ENCODE results near the gene AGPS. TPM values are rescaled to one million over a fixed set of nuclear protein-coding genes. Genes with fewer than 3 reads are reported as not detected.
A peak's percentile ranks its signal among the peaks of the same experiment; 100 is the strongest.

Gene AGPS
- total RNA-seq (2014; rRNA removed; shearing (Covaris generic)) (32.6 and 36.7 TPM in 2 replicates), polyA plus RNA-seq (2016; fragmentation: Nextera tagmentation; extraction: Ambion mirVana) (20.9 and 22.9 TPM in 2 replicates)

DNA sequence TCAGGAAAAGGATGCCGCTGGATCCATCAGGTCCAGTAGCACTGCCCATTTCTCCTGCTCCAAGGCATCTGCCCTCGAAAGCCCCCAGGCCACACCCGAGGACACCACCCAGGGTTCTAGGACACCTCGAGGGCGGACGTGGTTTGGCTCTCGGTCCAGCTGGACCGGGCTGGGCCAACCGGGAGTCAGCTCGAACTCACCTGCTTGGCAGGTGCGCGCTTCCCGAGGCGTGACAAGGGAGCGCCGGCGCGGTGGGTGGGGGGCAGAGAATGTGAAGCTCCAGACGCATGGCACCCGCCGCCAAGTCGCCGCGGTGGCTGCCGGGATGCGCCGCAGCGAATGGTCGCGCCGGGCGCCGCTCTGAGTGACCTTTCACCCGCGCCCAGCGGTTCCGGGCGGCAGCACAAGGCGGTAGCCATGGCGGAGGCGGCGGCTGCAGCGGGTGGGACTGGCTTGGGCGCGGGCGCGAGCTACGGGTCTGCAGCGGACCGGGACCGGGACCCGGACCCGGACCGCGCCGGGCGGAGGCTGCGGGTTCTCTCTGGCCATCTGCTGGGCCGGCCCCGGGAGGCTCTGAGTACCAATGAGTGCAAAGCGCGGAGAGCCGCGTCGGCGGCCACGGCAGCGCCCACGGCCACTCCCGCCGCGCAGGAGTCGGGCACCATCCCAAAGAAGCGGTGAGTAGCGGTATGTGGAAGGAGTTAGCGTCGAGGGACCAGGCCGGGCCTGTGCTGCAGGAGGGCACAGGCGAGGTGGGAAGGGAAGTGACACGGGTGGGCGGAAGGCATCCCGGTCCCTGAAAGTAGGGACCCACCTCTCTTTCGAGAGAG, at the start of gene AGPS:
Gene AGPS, plus strand, starts transcription at position 401 of the 830 bp plus-strand sequence. Its CDS starts 17 bp downstream, at position 418.
- H3K4me1 ChIP-seq (ENCODE audit: insufficient read depth): peaks cover 29% of the 10 kb centered on the region
- H3K9ac ChIP-seq: peak within 1 kb of the TSS; percentile 86
- WGBS, 2 experiments (ENCODE audit: low coverage in 1 of 2, low lambda C conversion rate in 2 of 2, missing lambda C conversion rate in 2 of 2): 2% methylated on average over 37 to 81 of the region's 83 CpGs
- peak within 1 kb of the TSS; percentile 91 for H3K4me2 ChIP-seq (ENCODE audit: unreplicated experiment)
- peak within 1 kb of the TSS; percentile 91 for H3K4me3 ChIP-seq
- H3K79me2 ChIP-seq (ENCODE audit: insufficient read depth): peaks cover 38% of the 10 kb centered on the region
- H4K20me1 ChIP-seq (ENCODE audit: insufficient read depth): no peaks in the 10 kb centered on the region
- DNase-seq: peak; percentile 87
- H3K27ac ChIP-seq: peak within 1 kb of the TSS; percentile 54
- peak within 1 kb of the TSS; percentile 96 for H2AFZ ChIP-seq
- in situ Hi-C loops (cut with MboI): no loop called here
- TF ChIP-seq EZH2phosphoT487 (IDR thresholded peaks at IDR 0.05; ENCODE audit: insufficient read depth, low read depth) (no peak), EZH2 (IDR thresholded peaks at IDR 0.05; ENCODE audit: insufficient read depth, poor library complexity, severe bottlenecking) (no peak)
- H3K9me2 ChIP-seq (ENCODE audit: insufficient read depth): no peaks in the 10 kb centered on the region
- H3K9me3 ChIP-seq (ENCODE audit: low read depth): no peaks in the 10 kb centered on the region
- no peaks in the 10 kb centered on the region for H3K27me3 ChIP-seq (replicated peaks; ENCODE audit: insufficient read depth)
- H3F3A ChIP-seq (ENCODE audit: insufficient read depth): peaks cover 23% of the 10 kb centered on the region
- H3K36me3 ChIP-seq (ENCODE audit: low read depth): no peaks in the 10 kb centered on the region

DNA sequence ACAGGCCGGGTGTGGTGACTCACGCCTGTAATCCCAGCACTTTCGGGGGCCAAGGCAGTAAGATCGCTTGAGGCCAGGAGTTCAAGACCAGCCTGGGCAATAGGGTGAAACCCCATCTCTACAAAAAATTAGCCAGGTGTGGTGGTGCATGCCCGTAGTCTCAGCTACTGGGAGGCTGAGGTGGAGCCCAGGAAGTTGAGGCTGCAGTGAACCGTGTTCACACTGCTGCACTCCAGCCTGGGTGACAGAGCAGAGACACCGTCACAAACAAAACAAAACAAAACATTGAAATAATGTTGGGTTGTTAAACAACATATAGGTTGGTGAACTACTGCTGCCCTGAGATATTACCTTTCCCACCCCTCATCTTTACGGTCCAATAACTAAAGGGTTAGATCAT, 48.8 kb upstream of the AGPS start:
- in situ Hi-C loops (cut with MboI): loop anchor here (10.0 kb wide), 1 partner anchor 381 kb away; no protein-coding TSS in a partner anchor

DNA sequence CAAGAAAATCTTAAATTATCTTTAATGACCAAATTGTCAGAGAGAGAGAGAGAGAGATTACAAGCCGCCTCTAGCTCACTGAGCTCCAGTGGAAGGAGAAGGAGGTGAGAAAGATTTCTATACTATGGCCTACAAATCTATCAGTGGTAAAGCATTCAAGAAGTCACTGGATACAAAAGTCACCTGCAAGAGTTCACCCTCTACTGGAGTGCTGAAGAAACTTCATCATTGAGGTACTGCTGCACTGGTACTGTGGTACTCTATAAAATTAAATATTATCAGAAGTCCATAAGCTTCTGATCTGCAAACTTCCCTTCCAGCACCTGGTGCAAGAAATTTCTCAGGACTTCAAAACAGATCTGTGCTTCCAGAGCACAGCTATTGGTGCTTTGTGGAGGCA, 48.3 kb upstream of the AGPS start:
- no peaks in the 10 kb centered on the region for H3K27me3 ChIP-seq (replicated peaks; ENCODE audit: insufficient read depth)
- H3K4me3 ChIP-seq: no peak overlapping the region
- 0 out of 2 replicates have a peak, but pooled peaks cover 3% of the 10 kb centered on the region for H3K4me1 ChIP-seq (ENCODE audit: insufficient read depth)
- H2AFZ ChIP-seq: no peak overlapping the region
- no peaks in the 10 kb centered on the region for H4K20me1 ChIP-seq (ENCODE audit: insufficient read depth)
- in situ Hi-C loops (cut with MboI): loop anchor here (10.0 kb wide), 1 partner anchor 380 kb away; no protein-coding TSS in a partner anchor
- H3K9me2 ChIP-seq (ENCODE audit: insufficient read depth): no peaks in the 10 kb centered on the region
- no peak for TF ChIP-seq EZH2phosphoT487 (IDR thresholded peaks at IDR 0.05; ENCODE audit: insufficient read depth, low read depth)
- no peak for TF ChIP-seq EZH2 (IDR thresholded peaks at IDR 0.05; ENCODE audit: insufficient read depth, poor library complexity, severe bottlenecking)
- no peak for DNase-seq
- H3K36me3 ChIP-seq (ENCODE audit: low read depth): no peaks in the 10 kb centered on the region
- 95 to 100% methylated on average over 1 of the region's 1 CpG for WGBS, 2 experiments (ENCODE audit: low coverage in 1 of 2, low lambda C conversion rate in 2 of 2, missing lambda C conversion rate in 2 of 2)
- no peak overlapping the region for H3K27ac ChIP-seq
- H3K9me3 ChIP-seq (ENCODE audit: low read depth): no peaks in the 10 kb centered on the region
- no peaks in the 10 kb centered on the region for H3K79me2 ChIP-seq (ENCODE audit: insufficient read depth)
- H3F3A ChIP-seq (ENCODE audit: insufficient read depth): no peaks in the 10 kb centered on the region
- H3K4me2 ChIP-seq (ENCODE audit: unreplicated experiment): no peak overlapping the region
- no peak overlapping the region for H3K9ac ChIP-seq

More for the DNA sequence above, 48.8 kb upstream of the AGPS start:
- TF ChIP-seq EZH2phosphoT487 (IDR thresholded peaks at IDR 0.05; ENCODE audit: insufficient read depth, low read depth): no peak
- TF ChIP-seq EZH2 (IDR thresholded peaks at IDR 0.05; ENCODE audit: insufficient read depth, poor library complexity, severe bottlenecking): no peak
- no peaks in the 10 kb centered on the region for H3F3A ChIP-seq (ENCODE audit: insufficient read depth)
- no peak overlapping the region for H3K27ac ChIP-seq
- H3K4me3 ChIP-seq: no peak overlapping the region
- WGBS, 2 experiments (ENCODE audit: low coverage in 1 of 2, low lambda C conversion rate in 2 of 2, missing lambda C conversion rate in 2 of 2): 78 to 86% methylated on average over 8 of the region's 8 CpGs
- no peaks in the 10 kb centered on the region for H3K27me3 ChIP-seq (replicated peaks; ENCODE audit: insufficient read depth)
- no peaks in the 10 kb centered on the region for H4K20me1 ChIP-seq (ENCODE audit: insufficient read depth)
- 0 out of 2 replicates have a peak, but pooled peaks cover 3% of the 10 kb centered on the region for H3K4me1 ChIP-seq (ENCODE audit: insufficient read depth)
- H3K36me3 ChIP-seq (ENCODE audit: low read depth): no peaks in the 10 kb centered on the region
- H3K9me3 ChIP-seq (ENCODE audit: low read depth): no peaks in the 10 kb centered on the region
- H2AFZ ChIP-seq: no peak overlapping the region
- H3K9me2 ChIP-seq (ENCODE audit: insufficient read depth): no peaks in the 10 kb centered on the region
- no peak overlapping the region for H3K4me2 ChIP-seq (ENCODE audit: unreplicated experiment)
- no peak overlapping the region for H3K9ac ChIP-seq
- DNase-seq: no peak
- H3K79me2 ChIP-seq (ENCODE audit: insufficient read depth): no peaks in the 10 kb centered on the region

GRCh38 chr2:177346192-177346591, 46.4 kb upstream of the AGPS start:
- H3K9me2 ChIP-seq (ENCODE audit: insufficient read depth): no peaks in the 10 kb centered on the region
- H4K20me1 ChIP-seq (ENCODE audit: insufficient read depth): no peaks in the 10 kb centered on the region
- no peaks in the 10 kb centered on the region for H3K9me3 ChIP-seq (ENCODE audit: low read depth)
- H3K4me2 ChIP-seq (ENCODE audit: unreplicated experiment): no peak overlapping the region
- H3F3A ChIP-seq (ENCODE audit: insufficient read depth): no peaks in the 10 kb centered on the region
- no peak overlapping the region for H3K4me3 ChIP-seq
- no peaks in the 10 kb centered on the region for H3K79me2 ChIP-seq (ENCODE audit: insufficient read depth)
- H3K36me3 ChIP-seq (ENCODE audit: low read depth): no peaks in the 10 kb centered on the region
- WGBS, 2 experiments (ENCODE audit: low coverage in 1 of 2, low lambda C conversion rate in 2 of 2, missing lambda C conversion rate in 2 of 2): 99 to 100% methylated on average over 5 of the region's 5 CpGs
- H3K27ac ChIP-seq: no peak overlapping the region
- DNase-seq: no peak
- H3K9ac ChIP-seq: no peak overlapping the region
- no peak for TF ChIP-seq EZH2phosphoT487 (IDR thresholded peaks at IDR 0.05; ENCODE audit: insufficient read depth, low read depth)
- TF ChIP-seq EZH2 (IDR thresholded peaks at IDR 0.05; ENCODE audit: insufficient read depth, poor library complexity, severe bottlenecking): no peak
- no peaks in the 10 kb centered on the region for H3K4me1 ChIP-seq (ENCODE audit: insufficient read depth)
- H2AFZ ChIP-seq: no peak overlapping the region
- in situ Hi-C loops (cut with MboI): loop anchor here (10.0 kb wide), 1 partner anchor 379 kb away; no protein-coding TSS in a partner anchor
- no peaks in the 10 kb centered on the region for H3K27me3 ChIP-seq (replicated peaks; ENCODE audit: insufficient read depth)

Measured in GM23248 (cell line).